ENCODE data around the gene SPAG6.
"Not testable (repeated sequence)": the region's sequence is repeated elsewhere in the genome, so short reads cannot be mapped to it uniquely, and the experiment has no call there.

SPAG6 gene

GRCh38 chr10:22345301-22346095 lies at the start of gene SPAG6:
SPAG6 (plus strand) TSS chr10:22345496; CDS start chr10:22345612, 116 bp downstream.
- no peak for DNase-seq (ENCODE audit: low read depth)

- DNase-seq (ENCODE audit: low read depth), result no peak
Observed at GRCh38 chr10:22301193-22301592, 44.1 kb upstream of the SPAG6 start.

- DNase-seq (ENCODE audit: low read depth), result no peak
Observed at GRCh38 chr10:22303461-22303860, 41.8 kb upstream of the SPAG6 start.

- DNase-seq (ENCODE audit: low read depth), result peak; percentile 23
Observed at GRCh38 chr10:22305721-22306120, 39.6 kb upstream of the SPAG6 start.

- no peak for DNase-seq (ENCODE audit: low read depth)
Observed at GRCh38 chr10:22308390-22308789, 36.9 kb upstream of the SPAG6 start.

- DNase-seq (ENCODE audit: low read depth), result no peak
Observed at GRCh38 chr10:22309180-22310000, 35.9 kb upstream of the SPAG6 start.

GRCh38 chr10:22310012-22310411 lies 35.3 kb upstream of the SPAG6 start:
- not testable (repeated sequence) for DNase-seq (ENCODE audit: low read depth)

GRCh38 chr10:22310928-22311327 lies 34.4 kb upstream of the SPAG6 start:
- no peak for DNase-seq (ENCODE audit: low read depth)

GRCh38 chr10:22314852-22315251 lies 30.4 kb upstream of the SPAG6 start:
- DNase-seq (ENCODE audit: low read depth), result no peak

- no peak for DNase-seq (ENCODE audit: low read depth)
Observed at GRCh38 chr10:22315455-22316285, 29.6 kb upstream of the SPAG6 start.

- DNase-seq (ENCODE audit: low read depth), result peak; percentile 84
Observed at GRCh38 chr10:22316286-22317075, 28.8 kb upstream of the SPAG6 start, which contains the start of gene COMMD3. COMMD3 (plus strand) TSS chr10:22316388; CDS start chr10:22316418, 30 bp downstream.

GRCh38 chr10:22317076-22317370 lies 28.3 kb upstream of the SPAG6 start:
- no peak for DNase-seq (ENCODE audit: low read depth)

GRCh38 chr10:22317771-22318565 lies 27.3 kb upstream of the SPAG6 start:
- DNase-seq (ENCODE audit: low read depth), result no peak

GRCh38 chr10:22318772-22319171 lies 26.5 kb upstream of the SPAG6 start:
- DNase-seq (ENCODE audit: low read depth), result no peak

GRCh38 chr10:22319547-22319979 lies 25.7 kb upstream of the SPAG6 start:
- no peak for DNase-seq (ENCODE audit: low read depth)

- DNase-seq (ENCODE audit: low read depth), result peak; percentile 24
Observed at GRCh38 chr10:22319980-22320558, 25.2 kb upstream of the SPAG6 start.

GRCh38 chr10:22320591-22321155 lies 24.6 kb upstream of the SPAG6 start, which contains the start of gene BMI1:
BMI1 (plus strand) TSS chr10:22321099; CDS start chr10:22326450, 5,351 bp downstream.
- peak; percentile 72 for DNase-seq (ENCODE audit: low read depth)

GRCh38 chr10:22321156-22321923 lies 24.0 kb upstream of the SPAG6 start:
- peak; percentile 67 for DNase-seq (ENCODE audit: low read depth)
